MCF 10A (cell line): Measurements from ENCODE around the gene UTF1. TPM values are rescaled to one million over a fixed set of nuclear protein-coding genes. Genes with fewer than 3 reads are reported as not detected.

Experiments
- BruUV-seq: library from RNA; stranded (reverse); fragments of 400-500 nt; replicated peaks from 2 replicates; lab custom pipeline; 2021; lab: Mats Ljungman, UMichigan
- CTCF ChIA-PET: fragments of 300-600 bp; sonication (Branson Sonifier 250); formaldehyde crosslinking; extraction: SDS; loops from one replicate; lab custom pipeline; 2021; ENCODE audit warnings: antibody characterized with exemption, inconsistent platforms; lab: Yijun Ruan, JAX
- POLR2A ChIA-PET: fragments of 300-600, 350-650 bp; sonication (Branson Sonifier 250); formaldehyde crosslinking; extraction: SDS; loops from one replicate; lab custom pipeline; 2020; ENCODE audit warnings: antibody characterized with exemption, inconsistent platforms; lab: Yijun Ruan, JAX
- DNase-seq: peaks from one replicate; pipeline ENCODE4 v3.0.0-alpha.2; 2018; ENCODE audit not compliant: unreplicated experiment
- H3K27ac Mint-ChIP-seq: one replicate; pipeline ENCODE4 v1.8.0; 2022; ENCODE audit warnings: mild to moderate bottlenecking, low read depth, mixed read lengths; ENCODE audit not compliant: unreplicated experiment
- H3K27me3 Mint-ChIP-seq: one replicate; pipeline ENCODE4 v1.8.0; 2022; ENCODE audit warnings: mixed read lengths; ENCODE audit not compliant: insufficient read depth, unreplicated experiment
- H3K36me3 Mint-ChIP-seq: one replicate; pipeline ENCODE4 v1.8.0; 2022; ENCODE audit warnings: mild to moderate bottlenecking, moderate library complexity, mixed read lengths; ENCODE audit not compliant: insufficient read depth, unreplicated experiment
- H3K4me1 Mint-ChIP-seq: one replicate; pipeline ENCODE4 v1.8.0; 2022; ENCODE audit warnings: mixed read lengths; ENCODE audit not compliant: insufficient read depth, unreplicated experiment
- H3K4me3 Mint-ChIP-seq: one replicate; pipeline ENCODE4 v1.8.0; 2022; ENCODE audit warnings: mild to moderate bottlenecking, moderate library complexity, mixed read lengths; ENCODE audit not compliant: unreplicated experiment
- H3K9me3 Mint-ChIP-seq: one replicate; pipeline ENCODE4 v1.8.0; 2022; ENCODE audit warnings: mixed read lengths; ENCODE audit not compliant: unreplicated experiment
- CTCF ChIP-seq: fragments of 200-600 bp; IDR thresholded peaks from one replicate; pipeline ENCODE4 v1.8.0; 2022; ENCODE audit warnings: antibody characterized with exemption, mild to moderate bottlenecking; ENCODE audit not compliant: unreplicated experiment
- intact Hi-C: fragments of 100-400 bp; cut with micrococcal nuclease; formaldehyde crosslinking; loops from 2 replicates; pipeline ENCODE4 v1.14.1; 2022
- total RNA-seq: library from RNA; stranded (reverse); gene quantifications from 2 replicates; pipeline ENCODE4 v1.2.3, GENCODE V29; 2022

UTF1 gene
- total RNA-seq, 1 experiment from 2014 or later = not detected

GRCh38 chr10:133199488-133199885, 30.5 kb upstream of the UTF1 start:
- intact Hi-C loops = no loop called here
- no peak for DNase-seq
- ChIA-PET CTCF (interaction anchor here (0.6 kb wide), 1 partner anchor 265 kb away, joined by 3 read pairs; no protein-coding TSS in a partner anchor), POLR2A (no interaction called here)
- no peaks in the 10 kb centered on the region for H3K27me3 Mint-ChIP-seq
- no TSS peak for BruUV-seq
- H3K36me3 Mint-ChIP-seq = no peaks in the 10 kb centered on the region
- no peak overlapping the region for H3K4me3 Mint-ChIP-seq
- no peak for TF ChIP-seq CTCF
- no peak overlapping the region for H3K27ac Mint-ChIP-seq
- H3K4me1 Mint-ChIP-seq = no peaks in the 10 kb centered on the region
- H3K9me3 Mint-ChIP-seq = no peaks in the 10 kb centered on the region

- Mint-ChIP-seq H3K27me3 (no peaks in the 10 kb centered on the region), H3K36me3 (no peaks in the 10 kb centered on the region), H3K27ac (no peak overlapping the region), H3K9me3 (no peaks in the 10 kb centered on the region), H3K4me3 (no peak overlapping the region), H3K4me1 (no peaks in the 10 kb centered on the region)
- CTCF ChIA-PET = interaction anchor here (0.5 to 0.6 kb wide), 2 partner anchors 57 to 266 kb away, joined by 3 to 5 read pairs; no protein-coding TSS in a partner anchor
- intact Hi-C loops = no loop called here
- no TSS peak for BruUV-seq
- DNase-seq = no peak
- POLR2A ChIA-PET = no interaction called here
- no peak for TF ChIP-seq CTCF
These were observed 29.9 kb upstream of the UTF1 start for GRCh38 chr10:133199992-133200611.

GRCh38 chr10:133200621-133201031, 29.4 kb upstream of the UTF1 start:
- ChIA-PET CTCF (interaction anchor here (0.5 kb wide), 1 partner anchor 57 kb away, joined by 5 read pairs; no protein-coding TSS in a partner anchor), POLR2A (no interaction called here)
- H3K27me3 Mint-ChIP-seq = no peaks in the 10 kb centered on the region
- H3K27ac Mint-ChIP-seq = no peak overlapping the region
- no peaks in the 10 kb centered on the region for H3K36me3 Mint-ChIP-seq
- no peaks in the 10 kb centered on the region for H3K4me1 Mint-ChIP-seq
- no peak for DNase-seq
- no peak for TF ChIP-seq CTCF
- no peak overlapping the region for H3K4me3 Mint-ChIP-seq
- BruUV-seq = no TSS peak
- intact Hi-C loops = no loop called here
- no peaks in the 10 kb centered on the region for H3K9me3 Mint-ChIP-seq

GRCh38 chr10:133201151-133201947, 28.7 kb upstream of the UTF1 start:
- ChIA-PET POLR2A (no interaction called here), CTCF (no interaction called here)
- intact Hi-C loops = no loop called here
- no peaks in the 10 kb centered on the region for H3K27me3 Mint-ChIP-seq
- H3K4me3 Mint-ChIP-seq = no peak overlapping the region
- H3K4me1 Mint-ChIP-seq = no peaks in the 10 kb centered on the region
- no peaks in the 10 kb centered on the region for H3K36me3 Mint-ChIP-seq
- no peak overlapping the region for H3K27ac Mint-ChIP-seq
- DNase-seq = no peak
- BruUV-seq = no TSS peak
- no peaks in the 10 kb centered on the region for H3K9me3 Mint-ChIP-seq
- no peak for TF ChIP-seq CTCF
